GM19468 (cell line): ENCODE data around the gene PLXNC1.

Experiments used
- ATAC-seq: cut with Tn5 transposase; IDR thresholded peaks from one replicate; pipeline ENCODE4 v1.9.1; 2021; ENCODE audit warnings: mild to moderate bottlenecking, moderate library complexity, moderate number of reproducible peaks; ENCODE audit not compliant: unreplicated experiment; ENCODE audit errors: extremely low read depth

PLXNC1 gene

GRCh38 chr12:94147991-94148738 is at the start of gene PLXNC1:
Gene PLXNC1, plus strand, starts transcription at chr12:94148577. Its CDS starts 395 bp downstream, at chr12:94148972.
- ATAC-seq: peak; percentile 22

GRCh38 chr12:94099191-94099590 is 49.2 kb upstream of the PLXNC1 start:
- ATAC-seq: no peak

GRCh38 chr12:94099632-94100031 is 48.7 kb upstream of the PLXNC1 start:
- no peak for ATAC-seq

GRCh38 chr12:94100211-94100627 is 48.2 kb upstream of the PLXNC1 start:
- ATAC-seq: no peak

- ATAC-seq: peak; percentile 22
Observed at GRCh38 chr12:94100990-94101737, 47.2 kb upstream of the PLXNC1 start.

- peak; percentile 74 for ATAC-seq
Observed at GRCh38 chr12:94101738-94102660, 46.4 kb upstream of the PLXNC1 start.

- ATAC-seq: no peak
Observed at GRCh38 chr12:94103986-94104385, 44.4 kb upstream of the PLXNC1 start.

GRCh38 chr12:94107910-94108309 is 40.5 kb upstream of the PLXNC1 start:
- no peak for ATAC-seq

GRCh38 chr12:94109160-94109559 is 39.2 kb upstream of the PLXNC1 start:
- ATAC-seq: no peak

- no peak for ATAC-seq
Observed at GRCh38 chr12:94110258-94110657, 38.1 kb upstream of the PLXNC1 start.

GRCh38 chr12:94111302-94111701 is 37.1 kb upstream of the PLXNC1 start:
- no peak for ATAC-seq

- ATAC-seq: no peak
Observed at GRCh38 chr12:94112121-94112520, 36.3 kb upstream of the PLXNC1 start.

- ATAC-seq: no peak
Observed at GRCh38 chr12:94114166-94114565, 34.2 kb upstream of the PLXNC1 start.

- ATAC-seq: no peak
Observed at GRCh38 chr12:94116191-94116590, 32.2 kb upstream of the PLXNC1 start.

GRCh38 chr12:94121886-94122285 is 26.5 kb upstream of the PLXNC1 start:
- no peak for ATAC-seq

- ATAC-seq: no peak
Observed at GRCh38 chr12:94122591-94122990, 25.8 kb upstream of the PLXNC1 start.

- ATAC-seq: no peak
Observed at GRCh38 chr12:94123127-94123526, 25.2 kb upstream of the PLXNC1 start.

- ATAC-seq: no peak
Observed at GRCh38 chr12:94126067-94126466, 22.3 kb upstream of the PLXNC1 start.

GRCh38 chr12:94127239-94128131 is 20.9 kb upstream of the PLXNC1 start:
- ATAC-seq: no peak

- no peak for ATAC-seq
Observed at GRCh38 chr12:94128280-94128679, 20.1 kb upstream of the PLXNC1 start.
